HepG2 (cell line): Measurements from ENCODE around the gene SEMA3E. TPM values are rescaled to one million over a fixed set of nuclear protein-coding genes. Genes with fewer than 3 reads are reported as not detected.
A peak's percentile ranks its signal among the peaks of the same experiment; 100 is the strongest.

Experiments used
- ATAC-seq: fragments of 200-7000 bp; cut with Tn5 transposase; 3 replicates; pipeline ENCODE4 v1.9.1; 2020; ENCODE audit warnings: mild to moderate bottlenecking, moderate library complexity
- BruUV-seq: library from RNA; stranded (reverse); fragments of 400-500 nt; replicated peaks from 2 replicates; lab custom pipeline; 2021; lab: Mats Ljungman, UMichigan
- CTCF ChIA-PET: fragments of 300-600 bp; formaldehyde crosslinking; extraction: SDS; loops from one replicate; lab custom pipeline; 2021; ENCODE audit warnings: low total read pairs, inconsistent platforms, low intra/inter-chr PET ratio; lab: Yijun Ruan, JAX
- POLR2A ChIA-PET: fragments of 350-600 bp; sonication (Branson Sonifier 250); formaldehyde crosslinking; loops from one replicate; lab custom pipeline; 2020; ENCODE audit warnings: antibody characterized with exemption, inconsistent platforms; lab: Yijun Ruan, JAX
- DNase-seq: peaks from one replicate; pipeline ENCODE4 v3.0.0-alpha.2; 2015; ENCODE audit warnings: low spot score
- FAIRE-seq: peaks from 3 replicates; lab custom pipeline; 2011; peaks lifted over from hg19 to GRCh38; lab: Jason Lieb, UNC
- H2AFZ ChIP-seq: one replicate; pipeline ENCODE4 v1.6.1; 2011; ENCODE audit warnings: low read length, inconsistent platforms
- H3K27ac ChIP-seq: fragments of 300-600 bp; 3 replicates; pipeline ENCODE4 v1.8.0; 2011; ENCODE audit warnings: mixed run types, mild to moderate bottlenecking, mixed read lengths, low read length, inconsistent platforms; ENCODE audit not compliant: insufficient read depth; ENCODE audit errors: extremely low read length
- H3K27me3 ChIP-seq, 2 experiments: fragments of 200-600 bp in 1 of 2; 2 replicates in 1 of 2; 3 replicates in 1 of 2; pipeline versions ENCODE4 v1.6.0 to v1.8.0; 2011; ENCODE audit warnings: low read length in 2 of 2, mild to moderate bottlenecking in 2 of 2, moderate library complexity in 2 of 2, inconsistent platforms in 1 of 2; ENCODE audit not compliant: insufficient read depth in 2 of 2, control insufficient read depth in 1 of 2
- H3K36me3 ChIP-seq, 2 experiments: fragments of 200-600 bp in 1 of 2; replicated peaks in 1 of 2; 2 replicates in 1 of 2; 3 replicates in 1 of 2; pipeline versions ENCODE4 v1.5.1 to v1.8.0; 2011; ENCODE audit warnings: low read length in 2 of 2, inconsistent platforms in 1 of 2; ENCODE audit not compliant: insufficient read depth in 2 of 2, control insufficient read depth in 1 of 2
- H3K4me1 ChIP-seq: 2 replicates; pipeline ENCODE4 v1.5.1; 2012; ENCODE audit warnings: low read length, inconsistent platforms; ENCODE audit not compliant: insufficient read depth
- H3K4me2 ChIP-seq: 2 replicates; pipeline ENCODE4 v1.6.0; 2011; ENCODE audit warnings: low read depth, low read length, inconsistent platforms
- H3K4me3 ChIP-seq, 3 experiments: fragments of 200-600 bp in 1 of 3; sonication (generic), shearing (Covaris generic) in 1 of 3; replicated peaks in 1 of 3; 2 replicates each; pipeline ENCODE4 v1.5.1; 2011 to 2016; ENCODE audit warnings: low read length in 3 of 3, inconsistent platforms in 2 of 3, low read depth in 2 of 3, mild to moderate bottlenecking in 2 of 3, control low read depth in 1 of 3, mixed read lengths in 1 of 3; ENCODE audit not compliant: insufficient read depth in 1 of 3
- H3K79me2 ChIP-seq: one replicate; pipeline ENCODE4 v1.6.1; 2011; ENCODE audit warnings: low read length, inconsistent platforms; ENCODE audit not compliant: insufficient read depth
- H3K9ac ChIP-seq: 2 replicates; pipeline ENCODE4 v1.6.0; 2011; ENCODE audit warnings: mild to moderate bottlenecking, low read depth, low read length, inconsistent platforms; ENCODE audit not compliant: insufficient read depth
- H3K9me3 ChIP-seq: 2 replicates; pipeline ENCODE4 v1.5.1; 2012; ENCODE audit warnings: mild to moderate bottlenecking, low read length
- H4K20me1 ChIP-seq: 2 replicates; pipeline ENCODE4 v1.6.0; 2011; ENCODE audit warnings: inconsistent platforms, mild to moderate bottlenecking, low read length, moderate library complexity; ENCODE audit not compliant: insufficient read depth
- ADNP ChIP-seq: sonication (generic); formaldehyde crosslinking; IDR thresholded peaks from 2 replicates; pipeline ENCODE4 v1.4.0; 2020; ENCODE audit warnings: missing genetic modification reagents
- DMAP1 ChIP-seq: IDR thresholded peaks from 2 replicates; pipeline ENCODE4 v1.6.1; 2016
- HINFP ChIP-seq: sonication (generic); formaldehyde crosslinking; IDR thresholded peaks from 2 replicates; pipeline ENCODE4 v1.4.0; 2020; ENCODE audit warnings: low read depth, mild to moderate bottlenecking, missing genetic modification reagents
- HOXA7 ChIP-seq: sonication (generic); formaldehyde crosslinking; IDR thresholded peaks from 2 replicates; pipeline ENCODE4 v1.8.1; 2022; ENCODE audit warnings: mild to moderate bottlenecking, missing genetic modification reagents, moderate library complexity
- MXI1 ChIP-seq: IDR thresholded peaks from 3 replicates; pipeline ENCODE4 v1.6.1; 2012; ENCODE audit warnings: low read depth, low read length, inconsistent platforms, borderline replicate concordance
- NFKBIZ ChIP-seq: IDR thresholded peaks from 2 replicates; pipeline ENCODE4 v1.6.1; 2018; ENCODE audit warnings: missing genetic modification reagents, missing compliant biosample characterization
- RERE ChIP-seq: IDR thresholded peaks from 2 replicates; pipeline ENCODE4 v1.6.1; 2016; ENCODE audit warnings: low read depth, missing genetic modification reagents, missing compliant biosample characterization
- TEAD3 ChIP-seq: optimal IDR thresholded peaks from 2 replicates; pipeline ENCODE3; 2016; ENCODE audit warnings: borderline replicate concordance
- ZBTB14 ChIP-seq: sonication (generic); formaldehyde crosslinking; IDR thresholded peaks from 2 replicates; pipeline ENCODE4 v1.4.0; 2020; ENCODE audit warnings: missing genetic modification reagents
- ZNF280B ChIP-seq: sonication (generic); formaldehyde crosslinking; IDR thresholded peaks from 2 replicates; pipeline ENCODE4 v1.5.0; 2020; ENCODE audit warnings: missing genetic modification reagents, mild to moderate bottlenecking, borderline replicate concordance
- ZNF350 ChIP-seq: sonication (generic); formaldehyde crosslinking; IDR thresholded peaks from 2 replicates; pipeline ENCODE4 v1.4.0; 2020; ENCODE audit warnings: mild to moderate bottlenecking, low read depth, missing genetic modification reagents, borderline replicate concordance
- ZNF777 ChIP-seq: sonication (generic); formaldehyde crosslinking; IDR thresholded peaks from 2 replicates; pipeline ENCODE4 v1.4.0; 2020; ENCODE audit warnings: missing genetic modification reagents
- WGBS: methylation state at CpG from one replicate; pipeline ENCODE4 v1.1.6; 2017; ENCODE audit warnings: low lambda C conversion rate; 5-methylcytosine and 5-hydroxymethylcytosine counted together
- in situ Hi-C: cut with HindIII; loops from 2 replicates; pipeline ENCODE4 v1.10.0; 2017; ENCODE audit warnings: low pct_unique_long_range_greater_than_20kb; ENCODE audit not compliant: extremely low pct_ligation_motif_present
- intact Hi-C: fragments of 100-400 bp; cut with micrococcal nuclease; formaldehyde crosslinking; loops from one replicate; pipeline ENCODE4 v1.10.0; 2022; ENCODE audit not compliant: unreplicated experiment
- polyA plus RNA-seq, 8 experiments: library from polyadenylated mRNA; depleted of rRNA in 3 of 8; stranded (reverse) in 7 of 8; unstranded in 1 of 8; fragments of >200 nt; fragmentation: Illumina TruSeq in 4 of 8; extraction: Trizol in 4 of 8; gene quantifications; 2 replicates each; pipeline versions ENCODE4 v1.2.1 to v1.2.3, GENCODE V29; 2011 to 2016; ENCODE audit warnings: low read depth in 4 of 8, missing spikeins in 1 of 8, mixed read lengths in 1 of 8; ENCODE audit not compliant: insufficient read depth in 1 of 8
- total RNA-seq, 5 experiments: library from RNA; depleted of rRNA; stranded (reverse); fragments of >200 nt; fragmentation: Illumina TruSeq; extraction: Trizol; gene quantifications; 2 replicates each; pipeline ENCODE4 v1.2.3, GENCODE V29; 2016; ENCODE audit warnings: low read depth in 1 of 5
- TF ChIP-seq, protein P1 (sequence below): sonication (generic); formaldehyde crosslinking; IDR thresholded peaks from 2 replicates; pipeline ENCODE4 v1.8.0; 2022; ENCODE audit warnings: mild to moderate bottlenecking, missing genetic modification reagents; ENCODE audit not compliant: insufficient replicate concordance

Gene SEMA3E
- total and polyA plus RNA-seq, 2 of the 13 experiments (the other 11 are each of a cell fraction or from before 2014, with no cell fraction given), result not detected

DNA sequence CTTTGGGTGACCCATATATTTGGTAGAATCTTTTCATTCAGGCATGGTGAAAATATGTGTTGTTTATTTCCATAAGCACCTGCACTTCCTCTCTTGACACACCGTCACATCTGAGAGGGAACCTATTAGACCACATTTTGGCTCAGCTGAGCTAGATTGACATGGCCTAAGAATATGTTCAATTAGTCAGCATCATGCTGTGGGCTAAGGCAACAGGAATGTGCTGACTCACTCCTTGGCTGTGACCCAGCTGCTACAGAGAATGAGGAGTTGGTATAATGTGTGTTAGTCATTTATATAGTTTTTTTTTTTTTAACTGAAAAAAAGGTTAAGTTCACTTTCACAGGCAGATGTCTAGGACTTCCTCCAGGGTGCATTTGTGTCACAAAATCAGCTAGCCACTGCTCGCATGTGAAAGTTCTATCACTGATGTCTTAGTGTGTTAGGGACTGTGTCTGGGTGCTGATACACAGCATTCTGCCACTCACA is 180.6 kb downstream of the SEMA3E start:
- Histone ChIP-seq H3K27me3 (no peaks in the 10 kb centered on the region), H4K20me1 (no peaks in the 10 kb centered on the region), H3K9ac (no peak overlapping the region), H3K27ac (no peak overlapping the region), H3K4me1 (no peaks in the 10 kb centered on the region), H3K79me2 (no peaks in the 10 kb centered on the region), H2AFZ (no peak overlapping the region), H3K4me3 (no peak overlapping the region), H3K4me2 (no peak overlapping the region), H3K9me3 (no peaks in the 10 kb centered on the region), H3K36me3 (no peaks in the 10 kb centered on the region)
- ChIA-PET CTCF (no interaction called here), POLR2A (no interaction called here)
- no TSS peak for BruUV-seq
- intact Hi-C loops (no loop called here), in situ Hi-C loops (no loop called here)
- 8% methylated on average over 2 of the region's 2 CpGs for WGBS
- DNase-seq (peak; percentile 26), FAIRE-seq (no peak), ATAC-seq (no peak; the same call in 2 of the 3 replicates)
- TF ChIP-seq MXI1 (no peak), HINFP (CRISPR knock-in tag) (no peak), NFKBIZ (CRISPR knock-in tag) (no peak), ZNF280B (CRISPR knock-in tag) (no peak), RERE (CRISPR knock-in tag) (no peak), HOXA7 (no peak), ADNP (CRISPR knock-in tag) (no peak), ZNF777 (CRISPR knock-in tag) (no peak), ZNF350 (no peak), DMAP1 (CRISPR knock-in tag) (no peak), TEAD3 (peak; percentile 39), ZBTB14 (no peak)
- TF ChIP-seq, protein P1, sequence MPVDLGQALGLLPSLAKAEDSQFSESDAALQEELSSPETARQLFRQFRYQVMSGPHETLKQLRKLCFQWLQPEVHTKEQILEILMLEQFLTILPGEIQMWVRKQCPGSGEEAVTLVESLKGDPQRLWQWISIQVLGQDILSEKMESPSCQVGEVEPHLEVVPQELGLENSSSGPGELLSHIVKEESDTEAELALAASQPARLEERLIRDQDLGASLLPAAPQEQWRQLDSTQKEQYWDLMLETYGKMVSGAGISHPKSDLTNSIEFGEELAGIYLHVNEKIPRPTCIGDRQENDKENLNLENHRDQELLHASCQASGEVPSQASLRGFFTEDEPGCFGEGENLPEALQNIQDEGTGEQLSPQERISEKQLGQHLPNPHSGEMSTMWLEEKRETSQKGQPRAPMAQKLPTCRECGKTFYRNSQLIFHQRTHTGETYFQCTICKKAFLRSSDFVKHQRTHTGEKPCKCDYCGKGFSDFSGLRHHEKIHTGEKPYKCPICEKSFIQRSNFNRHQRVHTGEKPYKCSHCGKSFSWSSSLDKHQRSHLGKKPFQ (CRISPR knock-in tag), result no peak
